Endometrium (tissue), 2 donors: Measurements from ENCODE around the gene KAT8.

Experiments used
- FAIRE-seq: peaks from 2 replicates; lab custom pipeline; 2012; peaks lifted over from hg19 to GRCh38; lab: Jason Lieb, UNC
- donor health status: control.
- donor health status: control.

Gene KAT8

GRCh38 chr16:31117384-31118222 lies at the start of gene KAT8:
KAT8 (plus strand) TSS chr16:31117664; CDS start chr16:31117682, 18 bp downstream.
- FAIRE-seq, result peak; percentile 88

GRCh38 chr16:31071861-31072260 lies 45.6 kb upstream of the KAT8 start:
- FAIRE-seq, result no peak

GRCh38 chr16:31072540-31073141 lies 44.8 kb upstream of the KAT8 start:
- FAIRE-seq, result no peak

- FAIRE-seq, result no peak
These were observed 44.1 kb upstream of the KAT8 start for GRCh38 chr16:31073142-31073969.

- FAIRE-seq, result peak; percentile 84
These were observed 43.3 kb upstream of the KAT8 start, which contains the start of the genes ZNF646 and ZNF668 for GRCh38 chr16:31073970-31074813. ZNF646 (plus strand) TSS chr16:31074422; CDS start chr16:31076325, 1,903 bp downstream. ZNF668 (minus strand) TSS chr16:31074240; CDS start chr16:31064459, 9,781 bp downstream.

GRCh38 chr16:31074814-31075183 lies 42.7 kb upstream of the KAT8 start:
- FAIRE-seq, result no peak

- FAIRE-seq, result no peak
These were observed 41.1 kb upstream of the KAT8 start for GRCh38 chr16:31076319-31076718.

GRCh38 chr16:31077024-31077423 lies 40.4 kb upstream of the KAT8 start:
- FAIRE-seq, result no peak

- FAIRE-seq, result no peak
These were observed 39.7 kb upstream of the KAT8 start for GRCh38 chr16:31077592-31078396.

- FAIRE-seq, result no peak
These were observed 38.7 kb upstream of the KAT8 start for GRCh38 chr16:31078597-31079341.

- FAIRE-seq, result no peak
These were observed 38.0 kb upstream of the KAT8 start for GRCh38 chr16:31079342-31079944.

- FAIRE-seq, result no peak
These were observed 37.3 kb upstream of the KAT8 start for GRCh38 chr16:31080035-31080629.

- FAIRE-seq, result no peak
These were observed 36.6 kb upstream of the KAT8 start for GRCh38 chr16:31080756-31081419.

GRCh38 chr16:31081428-31082351 lies 35.8 kb upstream of the KAT8 start:
- FAIRE-seq, result no peak

- FAIRE-seq, result no peak
These were observed 35.0 kb upstream of the KAT8 start for GRCh38 chr16:31082368-31083045.

- no peak for FAIRE-seq
These were observed 34.4 kb upstream of the KAT8 start for GRCh38 chr16:31083081-31083480.

- FAIRE-seq, result no peak
These were observed 33.9 kb upstream of the KAT8 start for GRCh38 chr16:31083556-31083955.
